Transverse colon (tissue), 4 donors: ENCODE data around the gene CHD6.

Source experiments
- EP300 ChIP-seq: sonication (generic); formaldehyde crosslinking; IDR thresholded peaks from one replicate; pipeline ENCODE4 v1.6.1; 2017; ENCODE audit warnings: antibody characterized with exemption, low read depth
- POLR2AphosphoS5 ChIP-seq, 3 donors: sonication (generic); formaldehyde crosslinking; IDR thresholded peaks; one replicate each; pipeline ENCODE4 v1.6.1; 2016; ENCODE audit warnings: antibody characterized with exemption in 3 of 3
- TF ChIP-seq, protein P1 (sequence below), 5 experiments: fragments of 200-600 bp in 3 of 5; fragments of 450-650 bp in 2 of 5; sonication (generic) in 3 of 5; IDR thresholded peaks; 1 replicate in 2 of 5; 2 replicates in 3 of 5; pipeline ENCODE4 v1.5.1; 2016 to 2017; ENCODE audit warnings: antibody characterized with exemption in 5 of 5, inconsistent platforms in 3 of 5, mild to moderate bottlenecking in 2 of 5, moderate library complexity in 1 of 5

GRCh38 chr20:41437836-41438235 is 180.3 kb downstream of the CHD6 start:
- TF ChIP-seq, protein P1, sequence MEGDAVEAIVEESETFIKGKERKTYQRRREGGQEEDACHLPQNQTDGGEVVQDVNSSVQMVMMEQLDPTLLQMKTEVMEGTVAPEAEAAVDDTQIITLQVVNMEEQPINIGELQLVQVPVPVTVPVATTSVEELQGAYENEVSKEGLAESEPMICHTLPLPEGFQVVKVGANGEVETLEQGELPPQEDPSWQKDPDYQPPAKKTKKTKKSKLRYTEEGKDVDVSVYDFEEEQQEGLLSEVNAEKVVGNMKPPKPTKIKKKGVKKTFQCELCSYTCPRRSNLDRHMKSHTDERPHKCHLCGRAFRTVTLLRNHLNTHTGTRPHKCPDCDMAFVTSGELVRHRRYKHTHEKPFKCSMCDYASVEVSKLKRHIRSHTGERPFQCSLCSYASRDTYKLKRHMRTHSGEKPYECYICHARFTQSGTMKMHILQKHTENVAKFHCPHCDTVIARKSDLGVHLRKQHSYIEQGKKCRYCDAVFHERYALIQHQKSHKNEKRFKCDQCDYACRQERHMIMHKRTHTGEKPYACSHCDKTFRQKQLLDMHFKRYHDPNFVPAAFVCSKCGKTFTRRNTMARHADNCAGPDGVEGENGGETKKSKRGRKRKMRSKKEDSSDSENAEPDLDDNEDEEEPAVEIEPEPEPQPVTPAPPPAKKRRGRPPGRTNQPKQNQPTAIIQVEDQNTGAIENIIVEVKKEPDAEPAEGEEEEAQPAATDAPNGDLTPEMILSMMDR (IDR thresholded peaks at IDR 0.05) = no peak
- no peak for TF ChIP-seq POLR2AphosphoS5 (IDR thresholded peaks at IDR 0.05)
- TF ChIP-seq EP300 = no peak
